ENCODE results near the gene NUTF2. TPM values are rescaled to one million over a fixed set of nuclear protein-coding genes. Genes with fewer than 3 reads are reported as not detected.

NUTF2 gene
- 261 TPM for polyA plus RNA-seq (2013, experiment 1 of 4)
- polyA plus RNA-seq (2013, experiment 2 of 4): 222 TPM
- polyA plus RNA-seq (2013, experiment 3 of 4): 201 TPM
- polyA plus RNA-seq (2013, experiment 4 of 4): 219 TPM

DNA sequence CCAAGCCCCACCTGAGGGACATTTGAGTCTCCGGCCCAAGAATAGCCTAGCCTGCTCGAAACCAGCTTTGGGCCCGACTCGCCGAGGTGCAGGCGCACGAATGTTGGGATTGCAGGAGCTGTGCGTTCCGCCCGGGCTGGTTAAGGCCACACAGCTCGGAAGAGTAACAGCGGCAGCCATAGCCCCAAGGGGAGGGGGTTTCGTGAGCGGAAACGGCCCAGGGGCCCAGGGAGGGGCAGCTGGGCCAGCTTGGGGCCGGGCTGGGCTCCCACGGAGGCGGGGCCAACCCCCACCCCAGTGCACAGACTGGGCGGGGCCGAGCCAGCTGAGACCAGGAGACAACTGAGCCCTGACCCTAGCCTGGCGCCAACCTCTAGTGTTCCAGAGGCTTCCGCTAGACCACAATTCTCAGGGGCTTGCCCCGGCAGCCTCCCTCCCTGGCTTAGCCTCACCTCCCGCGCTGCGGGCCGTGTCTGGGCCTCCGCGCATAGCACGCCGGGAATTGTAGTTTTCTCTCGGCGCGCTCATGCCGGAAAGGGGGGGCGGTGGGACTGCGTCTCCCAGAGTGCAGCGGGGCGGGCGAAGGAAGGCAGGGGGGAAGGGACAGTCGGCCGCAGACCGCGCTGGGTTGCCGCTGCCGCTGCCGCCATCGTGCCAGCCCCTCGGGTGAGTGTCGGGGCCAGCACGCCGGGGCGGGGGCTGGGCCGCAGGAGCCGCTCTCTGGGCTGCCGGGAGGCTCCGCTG, at the start of gene NUTF2:
Gene NUTF2 (plus strand): TSS at position 614 of the 744 bp plus-strand sequence. CDS start 18,198 bp downstream, outside the sequence.
- Histone ChIP-seq H3K27me3 (ENCODE audit: control insufficient read depth, insufficient read depth, low read length, poor library complexity, severe bottlenecking) (no peaks in the 10 kb centered on the region), H3K36me3 (ENCODE audit: control insufficient read depth, insufficient read depth, low read length) (no peaks in the 10 kb centered on the region), H3K4me1 (ENCODE audit: control insufficient read depth, insufficient read depth, low read length) (peaks cover 29% of the 10 kb centered on the region), H3K9me3 (ENCODE audit: control insufficient read depth, low read length) (no peaks in the 10 kb centered on the region), H3K27ac (ENCODE audit: insufficient read depth, low read depth, low read length, poor library complexity, severe bottlenecking) (peak within 1 kb of the TSS; percentile 65), H3K4me3 (ENCODE audit: insufficient read depth, low read depth, low read length) (peak within 1 kb of the TSS; percentile 100)
- 1% methylated on average over 57 of the region's 57 CpGs for WGBS, 2 experiments

DNA sequence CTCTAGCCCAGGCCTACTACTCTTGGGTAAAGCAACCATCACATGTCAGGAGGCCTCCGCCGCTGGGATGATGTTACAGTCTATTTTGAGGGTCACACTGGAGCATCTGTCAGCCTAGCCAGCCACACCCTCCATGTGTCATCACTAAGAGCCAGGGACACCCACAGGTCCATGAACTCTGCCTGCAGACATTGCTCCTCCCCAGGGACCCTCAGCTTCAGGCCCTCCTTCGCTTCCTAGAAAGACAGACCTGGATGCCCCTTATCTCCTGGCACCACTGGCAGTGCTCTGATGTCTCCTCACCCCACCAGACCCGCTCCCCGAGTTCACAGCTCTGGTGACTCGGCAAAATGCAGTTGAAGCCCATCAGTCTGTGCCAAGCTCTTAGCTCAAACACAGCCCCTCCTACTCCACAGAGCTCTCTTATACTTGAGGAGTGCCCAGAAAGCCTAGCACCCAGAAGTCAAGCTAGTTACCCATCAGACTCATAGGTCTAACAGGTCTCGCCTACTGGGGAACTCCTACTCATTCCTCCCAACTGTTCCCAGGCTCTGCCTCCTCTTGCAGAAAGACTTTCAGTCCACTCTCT, 46.3 kb upstream of the NUTF2 start:
- H3K4me3 ChIP-seq (ENCODE audit: insufficient read depth, low read depth, low read length): no peak overlapping the region
- H3K36me3 ChIP-seq (ENCODE audit: control insufficient read depth, insufficient read depth, low read length): peaks cover 7% of the 10 kb centered on the region
- 87 to 88% methylated on average over 7 of the region's 7 CpGs for WGBS, 2 experiments
- H3K27me3 ChIP-seq (ENCODE audit: control insufficient read depth, insufficient read depth, low read length, poor library complexity, severe bottlenecking): no peaks in the 10 kb centered on the region
- H3K9me3 ChIP-seq (ENCODE audit: control insufficient read depth, low read length): no peaks in the 10 kb centered on the region
- no peak overlapping the region for H3K27ac ChIP-seq (ENCODE audit: insufficient read depth, low read depth, low read length, poor library complexity, severe bottlenecking)
- H3K4me1 ChIP-seq (ENCODE audit: control insufficient read depth, insufficient read depth, low read length): peaks cover 4% of the 10 kb centered on the region

DNA sequence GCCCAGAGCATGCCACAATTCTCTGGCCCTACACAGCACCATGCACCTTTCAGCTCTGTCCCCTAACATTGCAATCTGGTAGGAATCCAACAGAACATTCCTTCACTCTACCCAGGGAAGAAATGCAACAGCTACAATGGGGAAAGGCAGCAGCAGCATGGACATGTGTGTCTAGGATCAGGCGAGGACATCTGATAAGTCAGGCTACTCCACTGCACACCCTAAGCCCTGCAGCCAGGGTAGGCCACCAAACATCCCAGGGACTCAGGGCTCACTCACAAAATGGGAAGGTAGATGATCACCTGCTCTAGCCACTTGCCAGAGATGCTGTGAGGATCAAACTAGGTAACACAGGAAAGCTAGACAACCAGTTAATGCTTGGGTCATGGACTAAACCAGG, 45.5 kb upstream of the NUTF2 start:
- no peaks in the 10 kb centered on the region for H3K27me3 ChIP-seq (ENCODE audit: control insufficient read depth, insufficient read depth, low read length, poor library complexity, severe bottlenecking)
- no peak overlapping the region for H3K27ac ChIP-seq (ENCODE audit: insufficient read depth, low read depth, low read length, poor library complexity, severe bottlenecking)
- peaks cover 8% of the 10 kb centered on the region for H3K4me1 ChIP-seq (ENCODE audit: control insufficient read depth, insufficient read depth, low read length)
- 92 to 97% methylated on average over 1 of the region's 1 CpG for WGBS, 2 experiments
- H3K9me3 ChIP-seq (ENCODE audit: control insufficient read depth, low read length): no peaks in the 10 kb centered on the region
- H3K36me3 ChIP-seq (ENCODE audit: control insufficient read depth, insufficient read depth, low read length): peaks cover 7% of the 10 kb centered on the region
- no peak overlapping the region for H3K4me3 ChIP-seq (ENCODE audit: insufficient read depth, low read depth, low read length)

DNA sequence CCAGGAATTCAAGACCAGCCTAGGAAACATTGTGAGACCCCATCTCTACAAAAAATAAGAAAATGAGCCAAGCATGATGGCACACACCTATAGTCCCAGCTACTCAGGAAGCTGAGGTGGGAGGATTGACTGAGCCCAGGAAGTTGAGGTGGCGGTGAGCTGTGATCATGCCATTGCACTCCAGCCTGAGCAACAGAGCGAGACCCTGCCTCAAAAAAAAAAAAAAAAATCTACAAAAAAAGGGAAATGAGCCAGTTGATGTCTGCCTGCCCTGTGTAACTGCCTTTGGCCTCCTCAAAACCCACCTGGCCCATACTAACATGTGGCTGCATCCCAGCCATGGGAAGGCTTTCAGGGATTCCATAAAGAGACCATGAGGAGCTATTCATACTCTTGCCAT, 44.9 kb upstream of the NUTF2 start:
- 87 to 96% methylated on average over 2 of the region's 2 CpGs for WGBS, 2 experiments
- H3K36me3 ChIP-seq (ENCODE audit: control insufficient read depth, insufficient read depth, low read length): peaks cover 7% of the 10 kb centered on the region
- H3K9me3 ChIP-seq (ENCODE audit: control insufficient read depth, low read length): no peaks in the 10 kb centered on the region
- peaks cover 8% of the 10 kb centered on the region for H3K4me1 ChIP-seq (ENCODE audit: control insufficient read depth, insufficient read depth, low read length)
- H3K4me3 ChIP-seq (ENCODE audit: insufficient read depth, low read depth, low read length): no peak overlapping the region
- H3K27ac ChIP-seq (ENCODE audit: insufficient read depth, low read depth, low read length, poor library complexity, severe bottlenecking): no peak overlapping the region
- no peaks in the 10 kb centered on the region for H3K27me3 ChIP-seq (ENCODE audit: control insufficient read depth, insufficient read depth, low read length, poor library complexity, severe bottlenecking)

DNA sequence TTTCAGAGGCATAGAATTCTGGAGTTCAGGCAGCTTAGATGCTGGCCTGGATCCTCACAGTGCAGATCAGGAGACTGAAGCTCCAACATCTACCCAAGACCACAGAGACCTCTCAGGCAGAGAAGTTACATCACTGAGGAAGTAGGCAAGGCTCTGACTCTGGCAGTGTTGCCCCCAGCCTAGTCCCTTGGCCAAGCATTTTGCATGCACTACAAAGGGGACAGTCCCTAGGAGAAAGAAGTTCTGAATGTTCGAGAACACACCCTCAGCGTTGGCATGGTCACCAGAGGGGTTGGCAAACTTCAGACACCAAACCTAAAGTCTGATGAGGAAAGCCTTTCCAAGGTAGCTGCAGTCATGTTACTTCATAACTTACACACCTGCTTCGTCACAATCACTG, 42.8 kb upstream of the NUTF2 start:
- Histone ChIP-seq H3K27ac (ENCODE audit: insufficient read depth, low read depth, low read length, poor library complexity, severe bottlenecking) (no peak overlapping the region), H3K4me1 (ENCODE audit: control insufficient read depth, insufficient read depth, low read length) (peaks cover 8% of the 10 kb centered on the region), H3K4me3 (ENCODE audit: insufficient read depth, low read depth, low read length) (no peak overlapping the region), H3K9me3 (ENCODE audit: control insufficient read depth, low read length) (no peaks in the 10 kb centered on the region), H3K27me3 (ENCODE audit: control insufficient read depth, insufficient read depth, low read length, poor library complexity, severe bottlenecking) (no peaks in the 10 kb centered on the region), H3K36me3 (ENCODE audit: control insufficient read depth, insufficient read depth, low read length) (peaks cover 4% of the 10 kb centered on the region)
- WGBS, 2 experiments: 95 to 98% methylated on average over 2 to 3 of the region's 3 CpGs

DNA sequence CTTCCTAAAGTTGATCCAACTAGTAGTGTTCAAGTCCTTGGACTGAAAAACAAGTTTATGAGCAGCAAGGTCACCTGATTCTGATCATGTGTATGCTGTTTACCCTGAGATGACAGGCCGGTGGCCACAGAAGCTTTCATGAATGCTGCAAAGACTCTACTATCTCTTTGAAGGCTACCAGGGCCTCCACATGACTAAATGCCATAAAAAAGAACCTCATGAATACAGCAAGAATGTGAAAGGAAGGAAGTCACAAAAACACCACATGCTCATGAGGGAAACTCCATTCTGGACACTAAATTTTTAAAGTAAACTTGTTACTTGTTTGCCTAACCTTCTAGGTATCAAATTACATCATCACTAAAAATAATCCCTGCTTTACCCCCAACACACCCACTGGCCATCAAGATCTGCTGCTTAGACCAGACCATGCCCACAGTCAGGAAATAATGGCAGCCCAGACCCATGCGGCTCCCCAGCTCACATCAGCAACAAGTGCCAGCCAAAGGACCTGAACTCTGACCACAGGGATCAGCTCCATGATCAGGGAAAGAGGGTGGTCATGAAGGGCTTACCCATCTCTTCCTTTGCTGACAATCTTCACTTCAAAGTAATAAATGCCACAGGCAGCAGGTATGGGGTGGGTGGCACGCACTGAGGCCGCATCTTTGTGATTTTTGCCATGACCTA, 41.7 kb upstream of the NUTF2 start:
- 93 to 96% methylated on average over 4 of the region's 4 CpGs for WGBS, 2 experiments
- no peaks in the 10 kb centered on the region for H3K9me3 ChIP-seq (ENCODE audit: control insufficient read depth, low read length)
- peaks cover 4% of the 10 kb centered on the region for H3K36me3 ChIP-seq (ENCODE audit: control insufficient read depth, insufficient read depth, low read length)
- H3K27ac ChIP-seq (ENCODE audit: insufficient read depth, low read depth, low read length, poor library complexity, severe bottlenecking): no peak overlapping the region
- peak overlapping the region; percentile 100 for H3K4me3 ChIP-seq (ENCODE audit: insufficient read depth, low read depth, low read length)
- no peaks in the 10 kb centered on the region for H3K27me3 ChIP-seq (ENCODE audit: control insufficient read depth, insufficient read depth, low read length, poor library complexity, severe bottlenecking)
- H3K4me1 ChIP-seq (ENCODE audit: control insufficient read depth, insufficient read depth, low read length): peaks cover 8% of the 10 kb centered on the region

DNA sequence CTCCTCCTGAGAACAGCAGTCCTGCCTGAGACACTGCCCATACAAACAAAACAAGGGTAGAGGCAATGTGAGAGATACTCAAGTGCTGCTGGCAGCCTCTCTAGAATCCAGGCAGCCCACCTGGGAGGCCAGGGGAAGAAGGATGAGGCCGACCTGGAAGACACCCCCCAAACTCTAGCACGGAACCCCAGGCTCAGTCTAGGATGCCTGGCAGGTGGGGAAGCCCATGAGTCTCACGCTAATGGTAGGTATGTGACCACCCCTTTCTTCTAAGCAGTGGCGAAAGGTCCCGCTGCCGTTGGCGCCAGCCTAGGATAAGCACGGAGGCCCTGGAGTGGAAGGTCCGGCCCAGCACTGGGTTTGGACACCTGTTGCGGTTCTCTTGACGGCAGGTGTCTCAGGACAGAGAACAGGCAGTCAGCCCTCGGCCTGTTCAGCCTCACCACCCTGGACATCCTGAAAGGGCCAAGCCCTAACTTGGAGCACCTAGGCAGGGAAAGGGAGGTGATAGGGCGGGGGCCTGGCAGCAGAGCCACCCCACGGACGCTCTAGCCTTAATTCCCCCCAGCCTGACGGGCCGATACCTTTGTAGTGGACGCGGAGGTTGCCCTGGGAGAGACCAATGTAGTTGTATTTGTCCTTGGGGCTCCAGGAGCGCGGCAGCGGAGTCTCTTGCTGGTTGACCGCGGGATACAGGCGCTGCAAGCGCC, 40.9 kb upstream of the NUTF2 start:
- Histone ChIP-seq H3K27me3 (ENCODE audit: control insufficient read depth, insufficient read depth, low read length, poor library complexity, severe bottlenecking) (no peaks in the 10 kb centered on the region), H3K27ac (ENCODE audit: insufficient read depth, low read depth, low read length, poor library complexity, severe bottlenecking) (peak overlapping the region; percentile 72), H3K9me3 (ENCODE audit: control insufficient read depth, low read length) (no peaks in the 10 kb centered on the region), H3K4me3 (ENCODE audit: insufficient read depth, low read depth, low read length) (peak overlapping the region; percentile 100), H3K4me1 (ENCODE audit: control insufficient read depth, insufficient read depth, low read length) (peaks cover 8% of the 10 kb centered on the region), H3K36me3 (ENCODE audit: control insufficient read depth, insufficient read depth, low read length) (peaks cover 4% of the 10 kb centered on the region)
- 2% methylated on average over 26 of the region's 26 CpGs for WGBS, 2 experiments

DNA sequence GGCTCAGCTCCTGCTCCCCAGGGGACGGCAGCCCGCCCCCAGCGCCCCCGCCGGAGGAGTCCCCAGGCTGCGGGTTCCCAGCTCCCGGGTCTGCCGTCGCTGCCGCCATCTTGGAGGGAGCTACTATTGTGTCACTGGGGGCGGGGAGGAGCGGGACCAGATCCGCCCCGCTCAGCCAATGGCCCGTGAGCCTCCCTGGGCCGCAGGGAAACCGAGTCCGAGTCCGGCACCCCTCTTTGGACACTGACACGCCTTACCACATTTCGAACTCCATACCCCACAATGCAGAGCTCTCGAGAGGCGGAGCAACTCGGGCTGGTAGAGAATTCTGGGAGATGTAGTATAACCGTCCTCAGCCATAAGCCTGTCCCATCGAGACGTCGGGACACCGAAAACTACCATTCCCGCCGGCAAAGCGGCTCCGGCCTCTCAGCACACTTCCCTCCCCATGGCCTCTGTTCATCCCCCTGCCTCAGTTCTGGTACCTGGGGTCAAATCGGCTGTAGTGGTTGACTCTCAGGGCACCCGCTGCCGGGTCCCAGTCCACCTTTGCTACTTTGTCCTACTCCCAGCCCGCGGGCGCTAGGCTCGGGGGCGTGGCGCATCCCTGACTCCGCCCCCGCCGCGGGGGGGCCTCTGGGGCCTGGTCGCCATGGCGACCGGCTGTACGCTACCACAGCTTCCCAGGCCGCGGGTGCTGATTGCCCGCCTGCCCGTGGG, 40.1 kb upstream of the NUTF2 start, which contains the start of the genes RANBP10 and TSNAXIP1:
Gene RANBP10 (minus strand): TSS at position 133 of the 720 bp plus-strand sequence. CDS start 24 bp downstream, at position 109.
Gene TSNAXIP1 (plus strand): TSS at position 462 of the 720 bp plus-strand sequence. CDS start 261 bp downstream, outside the sequence.
- Histone ChIP-seq H3K4me3 (ENCODE audit: insufficient read depth, low read depth, low read length) (peak within 1 kb of the TSS; percentile 100), H3K27ac (ENCODE audit: insufficient read depth, low read depth, low read length, poor library complexity, severe bottlenecking) (peak within 1 kb of the TSS; percentile 86), H3K27me3 (ENCODE audit: control insufficient read depth, insufficient read depth, low read length, poor library complexity, severe bottlenecking) (no peaks in the 10 kb centered on the region), H3K36me3 (ENCODE audit: control insufficient read depth, insufficient read depth, low read length) (no peaks in the 10 kb centered on the region), H3K9me3 (ENCODE audit: control insufficient read depth, low read length) (no peaks in the 10 kb centered on the region), H3K4me1 (ENCODE audit: control insufficient read depth, insufficient read depth, low read length) (peaks cover 8% of the 10 kb centered on the region)
- WGBS, 2 experiments: 0% methylated on average over 54 of the region's 54 CpGs

DNA sequence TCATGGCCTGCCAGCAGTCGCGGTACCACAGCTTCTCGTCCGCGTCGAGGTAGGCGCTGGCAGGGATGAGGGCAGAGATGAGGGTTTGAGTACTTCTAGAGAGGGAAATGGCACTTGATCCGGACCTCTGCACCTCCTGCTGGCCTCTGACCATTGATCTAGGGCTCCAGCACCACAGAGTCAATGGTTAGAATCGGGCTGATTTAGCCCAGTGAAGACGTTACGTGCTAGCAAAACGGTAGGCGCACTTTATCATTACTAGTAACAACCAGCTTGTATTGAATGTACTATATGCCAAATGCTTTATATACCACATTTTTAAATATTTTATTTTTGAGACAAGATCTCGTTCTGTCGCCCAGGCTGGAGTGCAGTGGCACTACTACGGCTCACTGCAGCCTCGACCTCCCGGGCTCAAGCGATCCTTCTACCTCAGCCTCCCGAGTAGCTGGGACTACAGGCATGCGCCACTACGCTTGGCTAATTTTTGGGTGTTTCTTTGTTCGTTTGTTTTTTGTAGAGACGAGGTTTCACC, 39.5 kb upstream of the NUTF2 start:
- Histone ChIP-seq H3K4me3 (ENCODE audit: insufficient read depth, low read depth, low read length) (peak overlapping the region; percentile 100), H3K9me3 (ENCODE audit: control insufficient read depth, low read length) (no peaks in the 10 kb centered on the region), H3K4me1 (ENCODE audit: control insufficient read depth, insufficient read depth, low read length) (peaks cover 8% of the 10 kb centered on the region), H3K27ac (ENCODE audit: insufficient read depth, low read depth, low read length, poor library complexity, severe bottlenecking) (peak overlapping the region; percentile 86), H3K36me3 (ENCODE audit: control insufficient read depth, insufficient read depth, low read length) (no peaks in the 10 kb centered on the region), H3K27me3 (ENCODE audit: control insufficient read depth, insufficient read depth, low read length, poor library complexity, severe bottlenecking) (no peaks in the 10 kb centered on the region)
- 35 to 38% methylated on average over 24 of the region's 24 CpGs for WGBS, 2 experiments

Data from ectodermal cell (in vitro differentiated cells).